GM18868 (cell line): ENCODE data around the gene LHFPL2.

Source experiments
- ATAC-seq: cut with Tn5 transposase; IDR thresholded peaks from one replicate; pipeline ENCODE4 v1.9.1; 2021; ENCODE audit warnings: mild to moderate bottlenecking, moderate library complexity; ENCODE audit not compliant: unreplicated experiment

Gene LHFPL2

DNA sequence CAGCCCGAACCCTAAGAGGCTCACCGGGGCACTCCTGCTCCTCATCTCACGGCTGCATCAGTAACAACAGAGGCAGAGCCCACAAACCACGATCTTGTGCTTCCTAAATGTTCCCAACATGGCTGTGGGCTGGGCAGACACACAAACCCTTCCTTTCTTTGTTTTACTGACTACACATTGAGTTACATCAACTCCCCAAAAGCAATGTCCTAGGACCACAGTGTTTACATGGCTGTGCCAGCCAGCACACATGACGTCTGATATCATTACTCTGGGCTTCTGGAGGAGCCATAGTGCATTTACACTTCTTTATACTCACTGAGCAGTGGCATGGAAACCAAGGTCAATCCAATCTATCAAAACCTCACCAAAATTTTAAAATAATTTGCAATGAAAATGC is 101.4 kb downstream of the LHFPL2 start:
- no peak for ATAC-seq

DNA sequence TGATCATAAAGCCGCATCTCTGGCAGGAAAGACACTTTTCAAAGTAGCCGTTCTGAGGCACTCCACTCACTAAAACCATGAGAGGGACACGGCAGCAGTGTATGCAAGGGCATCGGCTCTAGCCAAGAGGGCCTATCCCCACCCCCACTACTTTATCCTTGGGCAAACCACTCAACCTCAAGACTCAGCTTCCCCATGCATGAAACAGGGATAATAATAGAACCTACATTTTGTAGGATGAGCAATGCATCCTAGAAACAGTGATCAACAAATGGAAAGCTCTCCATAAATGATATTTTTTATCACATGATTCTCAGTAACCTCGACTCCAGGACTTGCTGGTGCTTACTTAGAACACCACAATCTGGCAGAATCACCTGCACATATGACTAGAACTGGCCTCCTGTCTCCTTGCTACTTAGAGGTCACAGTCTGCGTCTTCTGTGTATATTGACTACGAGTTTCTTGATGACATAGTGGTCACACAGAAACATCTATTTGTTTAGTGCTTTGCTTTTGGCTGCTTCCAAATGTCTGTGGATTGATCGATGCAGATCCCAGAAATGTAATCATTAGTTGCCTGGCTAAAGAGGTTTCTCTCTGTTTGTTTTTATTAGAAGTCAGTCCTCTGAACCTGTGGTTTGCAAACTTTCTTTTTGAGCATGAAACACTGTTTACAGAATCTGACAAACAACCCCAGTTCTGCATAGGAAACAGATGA is 102.1 kb downstream of the LHFPL2 start:
- no peak for ATAC-seq

DNA sequence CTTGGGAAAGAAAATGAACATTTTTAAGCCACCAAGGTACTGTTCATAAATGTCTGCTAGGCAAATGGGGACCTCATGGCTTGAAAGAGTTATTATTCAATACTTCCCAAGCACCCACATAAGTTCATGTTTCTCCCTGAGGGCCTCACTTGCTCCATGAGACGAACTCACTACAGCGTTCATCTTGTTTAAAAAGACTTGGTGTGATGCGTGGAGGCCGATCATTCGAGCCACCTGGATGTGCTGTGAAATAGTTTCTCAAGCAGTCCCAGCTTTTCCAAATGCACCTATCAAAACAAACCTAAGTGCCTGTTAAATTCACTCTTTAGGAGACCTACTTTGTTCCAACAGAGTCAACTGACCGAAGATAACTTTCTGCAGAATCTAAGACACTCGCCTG is 103.2 kb downstream of the LHFPL2 start:
- no peak for ATAC-seq

DNA sequence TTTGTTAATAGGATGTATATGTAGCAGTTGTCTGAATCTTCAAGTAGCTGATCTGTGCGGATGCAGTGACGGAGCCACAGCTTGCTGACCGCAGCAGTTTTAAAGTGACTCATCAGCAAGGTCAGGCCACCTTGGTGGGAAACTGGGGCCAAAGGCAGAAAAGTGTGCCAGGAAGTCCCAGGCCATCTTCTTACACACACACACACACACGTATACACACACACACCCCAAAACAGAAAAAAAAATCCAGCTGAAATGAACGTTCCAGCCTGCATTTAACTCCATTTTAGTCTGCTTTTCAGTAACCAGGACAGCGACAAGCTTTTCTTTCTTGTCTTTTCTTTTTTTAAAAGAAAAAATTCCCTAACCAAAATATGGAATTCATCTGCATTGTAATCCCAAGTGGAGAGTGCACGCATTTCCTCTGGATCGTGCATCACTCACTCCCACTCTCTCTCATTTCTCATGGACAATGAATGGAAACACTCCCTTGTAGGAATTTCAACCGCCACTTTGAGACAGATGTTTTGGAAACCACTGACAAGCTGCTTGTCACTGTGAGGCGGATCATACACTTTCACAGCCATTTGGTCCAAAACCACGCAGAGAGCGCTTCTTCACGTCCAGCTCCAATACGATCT is 103.9 kb downstream of the LHFPL2 start:
- no peak for ATAC-seq

DNA sequence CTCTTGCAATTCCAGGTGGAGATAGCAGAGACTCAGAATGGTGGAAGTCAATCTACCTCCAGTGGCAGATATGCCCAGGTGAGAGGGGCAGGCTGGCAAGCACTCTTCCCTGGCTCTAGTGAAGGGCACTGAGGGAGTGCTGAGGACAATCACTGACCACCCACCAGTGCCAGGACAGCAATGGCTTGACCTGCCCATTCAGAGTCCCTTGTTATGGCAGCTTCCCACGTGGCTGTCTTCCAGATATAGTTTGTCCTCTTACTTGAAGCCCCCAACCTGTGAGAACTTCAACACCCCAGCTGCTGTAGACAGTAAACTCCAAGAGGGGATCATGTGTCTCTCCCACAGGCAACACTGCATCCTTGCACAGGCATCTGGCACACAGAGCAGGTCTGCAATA is 104.7 kb downstream of the LHFPL2 start:
- no peak for ATAC-seq

DNA sequence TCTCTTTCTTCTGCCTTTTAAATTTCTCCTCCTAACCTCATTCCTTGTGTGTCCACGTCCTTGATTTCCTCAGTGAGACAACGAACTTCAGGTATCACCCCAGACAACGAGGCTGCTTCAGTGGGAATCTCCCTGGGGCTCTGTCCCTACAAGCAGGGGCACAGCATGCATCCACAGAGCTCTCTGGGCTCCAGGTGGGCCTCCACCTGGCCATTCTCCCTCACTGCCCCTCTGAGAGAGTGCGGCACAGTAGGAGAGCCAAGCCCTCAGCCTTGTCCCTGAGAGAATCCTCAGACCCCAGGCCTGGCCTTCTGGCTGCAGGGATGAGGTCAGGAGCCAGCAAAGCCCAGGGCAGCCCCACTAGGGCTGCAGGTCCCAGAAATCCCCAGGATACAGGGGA is 105.3 kb downstream of the LHFPL2 start:
- no peak for ATAC-seq

DNA sequence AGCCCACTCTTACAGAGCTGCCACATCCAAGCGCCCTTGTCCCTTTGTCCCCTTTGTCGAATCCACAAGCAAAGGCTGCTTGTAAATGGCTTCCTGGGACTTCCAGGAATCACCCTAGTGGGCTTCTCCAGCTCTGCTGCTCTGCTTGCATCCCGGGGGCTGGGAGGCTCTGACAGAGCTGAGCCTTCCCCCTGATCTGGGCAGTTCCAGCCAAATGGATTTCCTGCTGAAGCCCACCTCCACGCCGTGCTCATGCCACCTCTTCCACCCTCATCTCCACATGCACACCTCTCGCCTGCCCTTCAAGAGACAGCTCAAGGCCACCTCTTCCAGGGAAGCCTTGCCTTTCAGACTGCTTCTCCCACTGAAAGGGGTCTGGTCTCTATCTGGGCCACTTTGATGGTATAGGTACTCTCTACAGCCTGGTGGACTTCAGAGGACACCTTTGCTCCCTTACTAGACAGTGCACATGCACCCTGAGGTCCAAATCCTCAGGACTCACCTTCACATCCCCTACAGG is 106.2 kb downstream of the LHFPL2 start:
- ATAC-seq = no peak

DNA sequence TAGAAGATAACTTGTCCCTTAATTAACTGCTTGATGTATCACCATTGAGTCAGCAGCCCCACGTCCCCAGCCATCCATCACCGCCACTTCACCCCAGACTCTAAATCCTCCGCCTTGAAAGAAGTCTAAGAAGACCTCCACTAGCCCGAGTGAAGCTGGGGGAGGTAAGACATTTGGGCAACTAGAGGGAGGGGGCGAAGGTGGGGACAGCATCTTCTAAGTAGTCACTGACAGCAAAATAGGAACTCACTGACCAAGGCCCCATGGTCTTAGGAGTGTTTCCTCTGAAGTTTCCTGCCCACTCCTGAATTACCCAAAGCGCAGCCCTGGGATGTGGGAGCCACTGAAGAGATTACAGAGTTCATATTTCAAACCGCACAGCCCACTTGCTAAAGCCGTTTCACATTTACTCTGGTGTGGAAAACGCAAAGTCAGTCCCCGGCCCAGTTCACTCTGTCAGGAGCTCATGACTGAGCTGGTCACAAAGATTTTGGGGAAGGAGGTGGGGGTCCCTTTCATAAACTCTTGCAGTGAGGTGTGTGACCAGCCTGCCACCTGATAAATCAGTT is 107.4 kb downstream of the LHFPL2 start:
- ATAC-seq = no peak

DNA sequence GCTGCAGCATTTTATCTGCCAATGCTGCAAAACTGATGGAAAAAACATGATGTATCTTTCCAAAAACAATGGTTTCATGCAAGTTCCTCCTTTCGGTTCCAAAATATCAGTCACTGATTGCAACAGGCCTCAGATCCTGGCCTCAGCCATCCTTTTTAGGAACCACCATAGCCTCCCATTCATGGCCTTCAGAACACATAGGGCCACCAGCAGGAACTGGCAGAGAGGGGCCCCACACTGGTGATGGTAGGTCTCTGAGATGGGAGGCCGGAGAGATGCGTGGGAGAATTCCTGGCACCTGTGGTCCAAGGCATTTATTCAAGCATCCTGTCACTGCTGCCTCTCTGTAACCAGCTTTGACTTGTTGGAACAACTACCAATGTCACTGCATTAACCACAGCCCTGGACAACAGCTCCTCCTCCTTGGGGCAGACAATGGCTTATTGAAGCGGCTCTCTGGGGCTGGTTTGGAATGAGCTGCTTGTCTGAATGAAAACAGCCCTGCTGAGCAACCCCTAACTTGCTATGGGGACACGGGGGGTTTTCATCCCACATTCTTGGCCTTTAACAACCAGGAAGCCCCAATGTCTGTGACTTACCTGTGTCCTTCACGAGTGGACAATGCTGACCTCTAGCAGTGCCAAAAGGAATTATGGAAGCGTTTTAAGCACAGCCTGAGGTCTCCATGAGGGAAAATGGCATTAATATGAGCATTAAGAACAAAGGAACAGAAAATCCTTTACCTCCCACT is 108.1 kb downstream of the LHFPL2 start:
- no peak for ATAC-seq

DNA sequence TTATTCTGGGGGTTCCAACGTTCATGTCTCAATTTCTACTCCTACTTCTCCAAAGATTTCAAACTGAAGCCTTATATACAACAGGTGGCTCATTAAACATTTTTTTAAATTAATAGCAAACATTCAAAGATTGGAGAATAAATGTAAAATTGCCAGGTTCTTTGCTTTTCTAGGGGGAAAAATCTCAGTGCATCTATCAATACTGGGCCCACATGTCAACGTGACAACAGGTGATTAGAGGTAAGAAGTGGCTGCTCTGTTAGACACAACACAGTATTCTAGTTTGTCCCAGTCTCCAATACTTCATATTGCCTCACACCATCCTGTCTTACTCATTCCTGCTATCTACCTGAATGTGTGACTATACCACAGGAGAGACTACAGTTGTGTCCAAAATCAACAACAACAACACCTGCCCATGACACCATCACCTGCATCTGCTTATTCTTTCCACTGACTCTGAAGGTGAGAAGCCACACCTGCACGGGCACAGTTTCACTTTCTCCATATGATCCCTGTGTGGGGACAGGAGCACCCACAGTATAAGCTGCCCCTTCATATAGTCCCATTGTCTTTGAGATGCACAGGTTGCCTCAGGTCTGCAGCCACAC is 110.2 kb downstream of the LHFPL2 start:
- ATAC-seq = no peak

DNA sequence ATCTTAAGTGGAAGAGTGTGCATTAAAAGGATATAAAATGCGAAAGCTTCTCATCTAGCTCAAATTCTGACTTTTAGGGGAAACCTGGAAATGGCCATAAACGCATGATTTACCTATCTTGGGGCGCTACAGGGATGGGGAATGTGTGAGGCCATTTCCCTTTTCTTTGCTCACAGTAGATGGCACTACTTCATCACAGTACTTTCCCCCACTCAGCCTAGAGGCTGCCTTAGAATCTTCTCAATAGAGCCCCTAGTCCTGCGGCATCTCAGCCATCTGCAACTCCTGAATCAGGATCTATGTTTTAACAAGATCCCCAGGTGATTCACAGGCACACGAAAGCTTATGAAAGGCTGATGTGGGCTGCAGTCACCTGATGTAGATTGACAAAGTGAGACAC is 110.8 kb downstream of the LHFPL2 start:
- ATAC-seq = peak; percentile 84

DNA sequence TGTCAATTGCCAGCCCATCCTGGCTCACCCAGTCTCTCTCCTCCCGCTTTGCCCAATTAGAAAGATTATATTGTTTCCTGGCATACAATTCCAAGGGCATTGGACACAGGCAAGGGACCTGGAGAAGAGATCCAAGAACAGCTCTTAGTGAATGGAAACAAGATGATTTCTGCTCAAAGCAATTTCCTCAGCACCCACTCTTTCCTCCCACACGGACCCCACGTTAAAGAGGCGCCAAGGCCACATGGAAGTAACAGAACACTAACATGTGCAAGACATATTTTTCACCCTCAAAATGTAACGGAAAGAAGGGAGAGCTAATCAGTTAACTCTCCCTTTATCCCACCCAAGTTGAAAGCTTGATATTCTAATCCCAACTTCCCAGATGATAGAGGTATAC is 111.2 kb downstream of the LHFPL2 start:
- ATAC-seq = no peak

DNA sequence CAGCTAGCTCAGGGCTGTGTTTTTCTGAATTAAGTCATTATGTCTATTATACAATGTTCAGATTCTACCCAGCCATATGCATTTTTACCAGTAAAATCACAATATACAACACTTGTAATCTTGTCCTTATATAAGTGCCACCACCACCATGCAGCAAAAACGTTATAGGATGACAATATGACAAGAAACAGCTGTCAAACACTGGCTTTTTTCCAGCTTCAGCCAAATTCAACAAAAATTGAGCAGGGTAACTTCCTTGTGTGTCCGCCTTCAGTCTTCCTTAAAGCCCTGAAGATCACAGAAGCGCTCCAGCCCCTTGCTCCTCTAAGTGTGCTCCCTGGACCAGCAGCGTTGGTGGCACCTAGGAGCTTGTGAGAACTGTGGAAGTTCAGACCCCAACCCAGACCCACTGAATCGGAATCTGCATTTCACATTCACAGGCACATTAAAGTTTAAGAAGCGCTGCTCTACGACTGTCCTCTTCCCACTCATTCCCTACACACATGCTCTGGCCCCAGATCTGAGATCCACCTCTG is 111.8 kb downstream of the LHFPL2 start:
- ATAC-seq = no peak

DNA sequence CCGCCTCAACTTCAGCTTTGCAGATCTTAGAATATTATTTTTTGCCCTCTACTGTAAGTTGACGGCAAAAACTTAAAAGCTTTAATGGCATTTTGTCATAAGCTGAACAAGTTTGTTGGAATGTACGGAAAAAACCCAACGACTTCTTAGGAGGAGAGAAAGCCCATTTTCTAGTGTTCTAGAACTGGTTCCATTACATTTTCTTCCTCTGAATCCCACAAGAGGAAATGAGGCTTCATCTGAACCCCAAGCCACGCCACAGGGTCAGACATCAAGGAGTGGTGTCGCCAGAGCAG is 113.7 kb downstream of the LHFPL2 start:
- ATAC-seq = no peak

DNA sequence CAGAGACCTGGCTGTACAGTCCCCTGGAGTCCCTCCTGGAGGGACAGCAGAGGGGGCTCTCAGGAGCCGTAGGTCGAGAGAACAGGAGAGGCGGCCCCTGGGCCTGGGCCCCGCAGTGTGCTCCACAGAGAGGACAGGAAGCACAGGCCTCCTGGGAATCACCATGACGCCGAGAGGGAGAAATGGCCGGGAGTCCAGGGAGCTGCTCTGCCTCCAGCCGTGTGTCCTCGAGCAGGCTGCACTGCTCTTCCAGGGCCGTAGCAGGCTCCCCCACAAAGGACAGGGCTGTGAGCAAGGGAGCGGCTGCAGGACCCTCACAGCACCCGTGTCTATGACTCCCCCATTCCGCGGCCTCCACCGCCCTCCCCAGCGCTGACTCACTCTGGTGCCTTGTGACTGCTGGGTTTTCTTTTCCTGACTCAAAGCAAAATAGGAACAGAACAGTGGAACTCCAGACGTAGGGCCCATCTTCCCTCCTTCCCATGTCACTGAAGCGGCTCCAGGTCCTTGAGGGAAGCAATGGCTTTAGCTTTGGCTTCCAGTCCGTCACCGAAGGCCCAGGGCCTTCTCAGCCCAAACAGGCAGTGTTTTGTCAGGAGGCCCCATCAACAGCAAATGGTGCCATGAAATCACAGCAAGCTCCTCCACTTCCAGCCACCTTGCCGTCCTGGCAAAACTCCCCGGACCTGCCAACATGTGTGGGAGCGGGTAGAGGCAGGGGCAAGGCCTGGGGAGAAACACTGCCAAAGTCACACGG is 114.2 kb downstream of the LHFPL2 start:
- no peak for ATAC-seq

DNA sequence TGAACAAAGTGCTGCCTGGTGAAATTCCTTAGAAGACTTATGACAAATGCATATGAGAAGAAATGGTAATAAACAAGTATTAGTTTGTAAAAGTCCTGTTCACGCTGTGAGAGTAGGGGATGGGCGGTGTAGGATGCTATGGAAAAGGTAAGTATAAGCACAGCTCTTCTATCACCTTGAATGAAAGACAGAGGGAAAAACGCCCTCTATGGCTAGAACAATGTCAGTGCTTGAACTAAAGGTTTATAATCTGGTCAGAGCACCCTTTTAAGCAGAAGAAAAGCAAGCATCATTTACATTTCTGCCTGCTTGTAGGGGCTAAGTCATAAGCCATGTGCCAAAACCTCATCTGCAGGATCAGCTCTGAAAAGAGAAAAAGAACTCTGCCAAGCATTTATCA is 115.2 kb downstream of the LHFPL2 start:
- no peak for ATAC-seq

DNA sequence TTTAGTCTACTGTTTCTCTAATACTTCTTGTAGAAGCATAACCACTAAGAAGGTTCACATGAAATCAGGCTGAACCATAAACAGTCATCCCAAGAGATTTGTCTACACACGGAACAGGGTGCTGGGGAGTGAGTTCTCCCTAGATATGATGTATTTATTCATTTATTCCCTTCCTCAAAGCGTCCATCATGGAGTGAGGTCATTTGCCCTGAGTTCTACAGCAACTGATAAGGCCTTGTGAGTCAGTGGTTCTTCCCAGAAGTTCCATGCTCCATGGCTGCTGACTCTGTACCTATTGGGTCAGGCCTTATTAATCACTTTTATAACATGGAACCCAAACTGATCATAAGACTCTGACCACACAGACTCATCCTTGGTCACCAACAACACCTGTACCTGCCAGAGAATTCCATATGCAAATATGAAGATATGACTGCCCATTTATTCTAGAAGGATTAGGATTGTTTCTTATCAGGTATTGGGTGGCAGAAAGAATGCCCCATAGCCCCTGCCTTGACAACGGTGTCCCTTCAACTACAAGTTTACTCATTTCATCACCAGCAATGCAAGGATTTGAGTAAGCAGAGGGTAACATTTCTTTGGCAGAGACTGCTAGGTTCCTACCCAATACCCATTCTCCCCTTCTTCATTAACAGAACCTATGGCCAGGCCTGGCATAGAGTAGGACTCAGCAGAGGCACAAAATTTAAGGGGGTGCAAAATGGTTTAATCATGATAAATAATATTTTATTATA is 118.1 kb downstream of the LHFPL2 start:
- ATAC-seq = peak; percentile 52

DNA sequence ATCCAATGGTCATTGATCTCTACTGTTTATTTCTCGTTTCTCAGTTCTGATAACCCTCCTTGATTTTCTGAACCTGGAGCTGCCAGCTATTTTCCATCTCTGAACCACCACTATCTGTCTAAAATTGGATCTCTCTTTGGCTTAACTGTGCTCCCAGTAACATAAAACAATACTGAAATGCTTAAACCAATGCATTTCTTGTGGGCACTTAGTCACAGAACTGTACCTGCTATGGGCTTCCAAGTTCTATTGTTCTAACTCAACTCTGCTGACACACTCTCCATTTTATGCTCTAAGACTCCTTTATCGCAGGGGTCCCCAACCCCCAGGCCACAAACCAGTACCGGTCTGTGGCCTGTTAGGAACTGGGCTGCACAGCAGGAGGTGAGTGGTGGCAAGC is 120.6 kb downstream of the LHFPL2 start:
- no peak for ATAC-seq

DNA sequence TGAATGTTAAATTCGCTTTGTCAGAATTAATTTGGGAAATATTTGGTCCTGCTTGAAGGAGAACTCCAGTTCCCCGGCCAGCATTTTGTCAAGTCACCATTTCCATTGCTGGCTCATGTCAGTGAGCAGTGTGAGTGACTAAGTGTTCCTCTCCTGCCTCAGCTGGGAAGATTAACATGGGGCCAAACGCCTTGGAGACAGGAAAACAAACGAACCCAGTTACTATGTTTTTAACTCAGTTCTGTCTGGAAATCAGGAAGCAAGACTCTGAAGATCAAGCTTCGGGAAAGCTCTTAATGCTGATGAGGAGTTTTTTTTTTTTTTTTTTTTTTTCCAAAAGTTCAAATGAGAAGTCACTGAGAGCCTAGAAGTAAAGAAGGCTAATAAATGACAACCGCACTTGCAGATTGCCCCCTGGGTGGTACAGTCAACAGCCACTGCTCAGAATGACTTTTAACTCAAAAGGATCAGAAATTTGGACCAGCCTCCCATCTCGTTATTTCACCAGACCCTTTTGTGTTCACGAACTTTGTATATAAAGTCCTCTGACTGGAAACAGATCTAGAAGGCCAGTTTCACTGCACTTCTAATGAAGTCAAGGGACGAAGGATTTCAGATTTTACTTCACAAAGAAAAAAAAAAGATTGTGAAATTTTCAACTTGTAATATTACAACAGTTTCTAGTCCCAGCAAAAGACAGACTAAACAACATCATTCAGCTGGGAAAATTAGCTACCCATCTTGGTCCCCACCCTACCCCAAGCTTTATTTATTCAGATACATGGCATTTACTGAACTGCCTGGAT is 121.3 kb downstream of the LHFPL2 start:
- no peak for ATAC-seq
